IPS DF 4.7 (cell line): Measurements from ENCODE around the gene ZFP69B.

Experiments used
- DNase-seq: peaks from one replicate; pipeline ENCODE4 v3.0.0-alpha.2; 2013; ENCODE audit warnings: low spot score; ENCODE audit errors: extremely low read depth

Gene ZFP69B

GRCh38 chr1:40449684-40450494 is at the start of gene ZFP69B:
TSS of gene ZFP69B (plus strand) at chr1:40450476. CDS start at chr1:40450962, 486 bp downstream.
- no peak for DNase-seq

GRCh38 chr1:40401473-40402201 is 48.6 kb upstream of the ZFP69B start:
- DNase-seq, result no peak

- no peak for DNase-seq
Measured at GRCh38 chr1:40404670-40405462, 45.4 kb upstream of the ZFP69B start.

GRCh38 chr1:40405812-40406211 is 44.5 kb upstream of the ZFP69B start:
- no peak for DNase-seq

- no peak for DNase-seq
Measured at GRCh38 chr1:40407453-40407852, 42.8 kb upstream of the ZFP69B start.

- no peak for DNase-seq
Measured at GRCh38 chr1:40409467-40409866, 40.8 kb upstream of the ZFP69B start.

GRCh38 chr1:40411294-40411693 is 39.0 kb upstream of the ZFP69B start:
- DNase-seq, result no peak

GRCh38 chr1:40411843-40412242 is 38.4 kb upstream of the ZFP69B start:
- DNase-seq, result no peak

GRCh38 chr1:40413527-40414252 is 36.6 kb upstream of the ZFP69B start:
- no peak for DNase-seq

- no peak for DNase-seq
Measured at GRCh38 chr1:40414331-40414730, 35.9 kb upstream of the ZFP69B start.

GRCh38 chr1:40416709-40417108 is 33.6 kb upstream of the ZFP69B start:
- DNase-seq, result no peak

GRCh38 chr1:40421431-40422384 is 28.6 kb upstream of the ZFP69B start:
- DNase-seq, result no peak

- no peak for DNase-seq
Measured at GRCh38 chr1:40422630-40423263, 27.5 kb upstream of the ZFP69B start.

GRCh38 chr1:40423264-40423642 is 27.0 kb upstream of the ZFP69B start:
- DNase-seq, result no peak

- no peak for DNase-seq
Measured at GRCh38 chr1:40423951-40424618, 26.2 kb upstream of the ZFP69B start.

GRCh38 chr1:40425198-40425597 is 25.1 kb upstream of the ZFP69B start:
- no peak for DNase-seq

GRCh38 chr1:40431385-40431784 is 18.9 kb upstream of the ZFP69B start:
- no peak for DNase-seq

- no peak for DNase-seq
Measured at GRCh38 chr1:40432644-40433390, 17.5 kb upstream of the ZFP69B start.
